Measurements from ENCODE around the gene MED9.
"Not testable (repeated sequence)": the region's sequence is repeated elsewhere in the genome, so short reads cannot be mapped to it uniquely, and the experiment has no call there.

The MED9 gene

DNA sequence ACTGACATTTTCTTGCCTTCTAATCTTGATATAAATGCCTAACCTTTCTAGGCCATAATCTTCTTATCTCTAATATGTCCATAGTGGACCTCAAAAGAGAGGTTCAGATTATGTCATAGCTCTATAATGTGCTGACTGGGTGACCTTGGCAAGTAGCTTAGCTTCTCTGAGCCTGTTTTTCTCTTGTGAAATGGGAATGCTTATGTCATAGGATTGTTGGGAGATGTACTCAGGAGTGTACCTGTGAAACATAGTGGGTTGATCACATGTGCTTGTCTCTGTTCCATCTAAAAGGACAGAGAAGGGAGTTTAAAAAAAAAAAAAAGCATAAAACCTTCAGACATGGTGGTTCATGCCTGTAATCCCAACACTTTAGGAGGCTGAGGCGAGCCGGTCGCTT is 2.4 kb downstream of the MED9 start:
- H3K4me3 ChIP-seq (ENCODE audit: low read depth, low read length) = no peak overlapping the region
- TF ChIP-seq, protein P1, sequence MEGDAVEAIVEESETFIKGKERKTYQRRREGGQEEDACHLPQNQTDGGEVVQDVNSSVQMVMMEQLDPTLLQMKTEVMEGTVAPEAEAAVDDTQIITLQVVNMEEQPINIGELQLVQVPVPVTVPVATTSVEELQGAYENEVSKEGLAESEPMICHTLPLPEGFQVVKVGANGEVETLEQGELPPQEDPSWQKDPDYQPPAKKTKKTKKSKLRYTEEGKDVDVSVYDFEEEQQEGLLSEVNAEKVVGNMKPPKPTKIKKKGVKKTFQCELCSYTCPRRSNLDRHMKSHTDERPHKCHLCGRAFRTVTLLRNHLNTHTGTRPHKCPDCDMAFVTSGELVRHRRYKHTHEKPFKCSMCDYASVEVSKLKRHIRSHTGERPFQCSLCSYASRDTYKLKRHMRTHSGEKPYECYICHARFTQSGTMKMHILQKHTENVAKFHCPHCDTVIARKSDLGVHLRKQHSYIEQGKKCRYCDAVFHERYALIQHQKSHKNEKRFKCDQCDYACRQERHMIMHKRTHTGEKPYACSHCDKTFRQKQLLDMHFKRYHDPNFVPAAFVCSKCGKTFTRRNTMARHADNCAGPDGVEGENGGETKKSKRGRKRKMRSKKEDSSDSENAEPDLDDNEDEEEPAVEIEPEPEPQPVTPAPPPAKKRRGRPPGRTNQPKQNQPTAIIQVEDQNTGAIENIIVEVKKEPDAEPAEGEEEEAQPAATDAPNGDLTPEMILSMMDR (IDR thresholded peaks at IDR 0.05; ENCODE audit: low read depth, low read length) = no peak

DNA sequence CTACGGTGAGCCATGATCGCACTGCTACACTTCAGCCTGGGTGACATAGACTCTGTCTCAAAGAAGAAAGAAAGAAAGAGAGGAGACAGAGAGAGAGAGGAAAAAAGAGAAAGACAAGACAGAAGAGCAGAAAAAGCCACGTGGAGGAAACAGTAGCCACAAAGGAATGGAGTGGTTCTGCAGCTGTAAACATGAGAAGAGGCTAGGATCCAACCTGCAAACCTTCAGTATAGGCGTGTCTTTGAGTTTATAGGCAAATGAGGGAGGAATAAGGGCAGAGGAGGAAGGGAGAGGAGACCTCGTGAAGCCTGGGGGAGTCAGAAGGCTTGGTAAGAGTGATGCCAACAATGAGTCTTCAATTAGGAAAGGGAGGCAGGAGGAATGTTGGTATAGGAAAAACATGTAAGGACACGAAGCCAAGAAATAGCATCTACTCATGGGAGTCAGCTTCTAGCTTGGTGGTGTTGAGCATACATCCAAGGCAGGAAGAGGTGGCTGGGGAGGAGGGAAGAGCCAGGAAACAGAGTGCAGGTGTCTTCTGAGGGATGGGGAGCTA is 3.9 kb downstream of the MED9 start:
- TF ChIP-seq, protein P1 (IDR thresholded peaks at IDR 0.05; ENCODE audit: low read depth, low read length) = no peak
- H3K4me3 ChIP-seq (ENCODE audit: low read depth, low read length) = no peak overlapping the region

DNA sequence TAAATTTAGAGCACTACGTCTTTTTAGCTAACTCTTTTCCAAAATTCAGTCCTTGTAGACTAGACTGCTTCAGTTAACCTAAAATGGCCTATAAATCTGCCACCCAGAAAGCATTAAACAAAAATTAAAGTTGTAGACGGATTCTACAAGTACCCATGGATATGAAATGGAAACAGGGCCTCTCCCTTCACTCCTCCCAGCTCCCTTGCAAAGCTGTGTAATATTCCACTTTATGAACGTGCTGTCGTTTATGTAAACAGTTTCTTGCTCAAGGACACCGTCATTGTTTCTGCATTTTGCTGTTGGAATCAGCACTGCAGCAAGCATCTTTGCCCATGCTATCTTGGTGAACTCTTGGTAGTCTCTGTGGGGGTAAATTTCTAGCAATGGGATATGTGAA is 5.1 kb downstream of the MED9 start:
- no peak overlapping the region for H3K4me3 ChIP-seq (ENCODE audit: low read depth, low read length)
- TF ChIP-seq, protein P1 (IDR thresholded peaks at IDR 0.05; ENCODE audit: low read depth, low read length) = no peak

DNA sequence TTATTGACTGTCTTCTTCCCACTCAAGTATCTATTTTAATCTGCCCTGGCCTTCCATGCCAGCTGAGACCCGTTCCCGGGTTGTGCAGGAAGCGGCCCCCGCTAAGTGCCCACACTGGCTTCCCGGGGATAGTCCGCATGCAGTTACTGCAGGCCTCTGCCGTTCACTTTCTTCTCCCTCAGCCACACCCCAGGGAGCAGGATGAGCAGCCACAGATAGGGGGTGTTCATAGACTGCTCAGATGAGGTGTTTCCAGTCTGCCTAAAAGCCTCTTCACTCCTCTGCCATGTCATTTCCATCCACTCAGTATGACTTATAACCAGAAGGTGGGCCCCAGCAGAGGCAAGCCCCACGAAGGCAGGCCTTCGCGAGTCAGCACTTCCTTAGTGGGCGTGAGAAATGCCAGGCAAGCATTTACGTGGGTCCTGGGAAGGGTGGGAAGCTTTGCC is 7.7 kb downstream of the MED9 start:
- H3K4me3 ChIP-seq (ENCODE audit: low read depth, low read length) = no peak overlapping the region
- TF ChIP-seq, protein P1 (IDR thresholded peaks at IDR 0.05; ENCODE audit: low read depth, low read length) = no peak

DNA sequence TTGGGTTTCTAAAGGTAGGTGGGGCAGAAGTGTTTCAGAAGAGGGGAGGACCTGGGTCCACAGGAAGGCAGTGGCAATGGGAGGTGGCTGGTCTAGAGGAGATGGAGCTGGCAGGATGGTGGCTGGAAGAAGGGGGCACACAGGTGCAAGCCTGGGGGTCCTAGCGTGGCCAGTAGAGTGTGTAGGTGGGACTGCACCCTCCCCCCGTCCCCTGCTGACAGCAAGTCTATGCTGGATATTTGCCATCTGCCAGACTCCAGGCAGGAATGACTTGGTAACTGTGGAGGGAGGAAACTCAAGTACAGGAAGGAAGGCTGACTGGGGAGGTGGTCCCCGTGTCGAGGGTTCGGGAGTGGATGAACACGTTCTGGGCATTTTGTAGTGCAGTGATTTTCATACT is 8.6 kb downstream of the MED9 start:
- TF ChIP-seq, protein P1 (IDR thresholded peaks at IDR 0.05; ENCODE audit: low read depth, low read length) = no peak
- H3K4me3 ChIP-seq (ENCODE audit: low read depth, low read length) = no peak overlapping the region

DNA sequence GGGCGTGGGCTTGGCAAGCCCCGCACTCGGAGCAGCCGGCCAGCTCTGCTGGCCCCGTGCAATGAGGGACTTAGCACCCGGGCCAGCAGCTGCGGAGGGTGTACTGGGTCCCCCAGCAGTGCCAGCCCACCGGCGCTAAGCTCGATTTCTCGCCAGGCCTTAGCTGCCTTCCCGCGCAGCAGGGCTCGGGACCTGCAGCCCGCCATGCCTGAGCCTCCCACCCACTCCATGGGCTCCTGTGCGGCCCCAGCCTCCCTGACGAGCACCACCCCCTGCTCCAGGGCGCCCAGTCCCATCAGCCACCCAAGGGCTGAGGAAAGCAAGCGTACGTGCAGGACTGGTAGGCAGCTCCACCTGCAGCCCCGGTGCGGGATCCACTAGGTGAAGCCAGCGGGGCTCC is 9.6 kb downstream of the MED9 start:
- H3K4me3 ChIP-seq (ENCODE audit: low read depth, low read length) = not testable (repeated sequence)

DNA sequence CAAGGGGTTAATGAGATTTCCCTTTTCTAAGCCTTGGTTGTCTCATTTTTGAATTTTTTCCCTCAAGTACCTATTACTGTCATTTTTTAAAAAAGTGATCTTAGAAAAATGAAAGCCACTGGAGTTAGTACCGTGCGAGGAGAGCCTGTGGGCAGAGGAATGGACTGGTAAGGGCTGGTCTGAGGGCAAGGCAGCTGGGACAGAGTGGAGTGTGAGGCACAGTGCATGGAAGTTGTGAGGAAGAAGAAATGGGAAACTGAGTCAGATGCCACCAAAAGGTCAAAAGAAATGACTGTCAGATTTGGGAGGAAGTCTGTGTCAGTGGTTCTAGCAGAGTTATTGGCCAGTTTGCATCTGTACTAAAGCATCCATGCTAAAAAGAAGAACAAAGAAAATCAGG is 11.2 kb downstream of the MED9 start:
- TF ChIP-seq, protein P1 (IDR thresholded peaks at IDR 0.05; ENCODE audit: low read depth, low read length) = no peak
- no peak overlapping the region for H3K4me3 ChIP-seq (ENCODE audit: low read depth, low read length)

DNA sequence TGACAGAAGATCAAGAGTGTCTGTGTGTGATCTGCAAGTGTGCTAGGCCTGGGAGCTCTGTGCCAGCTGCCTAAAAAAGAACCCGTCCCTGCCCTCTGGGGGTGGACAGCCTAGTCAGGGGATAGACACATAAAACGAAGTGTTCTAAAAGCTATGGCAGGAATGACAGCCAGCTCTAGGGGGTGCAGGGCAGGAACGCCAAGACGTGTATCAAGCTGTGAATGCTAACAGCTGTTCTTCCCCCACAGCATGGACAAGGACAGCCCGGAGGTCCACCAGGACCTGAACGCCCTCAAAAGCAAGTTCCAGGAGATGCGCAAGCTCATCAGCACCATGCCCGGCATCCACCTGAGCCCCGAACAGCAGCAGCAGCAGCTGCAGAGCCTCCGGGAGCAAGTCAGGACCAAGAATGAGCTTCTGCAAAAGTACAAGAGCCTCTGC is 14.3 kb downstream of the MED9 start:
- TF ChIP-seq, protein P1 (IDR thresholded peaks at IDR 0.05; ENCODE audit: low read depth, low read length) = no peak

More for the DNA sequence above, 14.3 kb downstream of the MED9 start:
- no peak overlapping the region for H3K4me3 ChIP-seq (ENCODE audit: low read depth, low read length)

Data from WI38 (cell line).